ENCODE data around the gene SLC8A3.

DNA sequence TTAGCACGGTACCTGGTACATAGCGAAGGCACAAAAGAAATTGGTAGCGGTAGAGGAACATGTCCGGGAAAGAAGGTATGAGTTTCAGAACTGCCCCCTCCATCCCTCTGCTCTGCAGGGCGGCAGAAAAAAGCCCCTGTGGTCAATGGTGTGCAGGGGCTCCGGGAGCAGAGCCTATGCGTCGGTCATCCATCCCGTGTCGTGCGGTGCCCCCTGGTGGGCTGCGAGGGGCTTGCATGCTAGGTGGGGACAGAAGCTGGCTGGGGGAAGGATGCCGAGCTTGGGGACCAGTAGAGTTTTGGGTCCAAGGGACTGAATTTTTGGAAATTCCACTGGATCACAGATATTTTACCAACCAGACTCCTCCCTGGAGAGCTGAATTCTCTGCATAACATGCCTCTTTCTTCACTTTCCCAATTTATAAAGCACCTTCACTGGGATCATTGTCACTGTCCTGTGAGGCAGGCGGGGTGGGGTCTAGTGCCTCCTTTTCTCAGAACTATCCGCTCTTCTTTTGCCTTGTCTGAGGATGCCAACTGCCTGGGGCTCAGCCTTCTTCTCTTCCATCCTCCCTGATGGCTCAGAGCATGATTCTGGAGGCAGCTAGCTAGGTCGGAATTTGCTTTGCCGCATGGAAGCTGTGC lies 160.8 kb downstream of the SLC8A3 start:
- TF ChIP-seq, protein P1, sequence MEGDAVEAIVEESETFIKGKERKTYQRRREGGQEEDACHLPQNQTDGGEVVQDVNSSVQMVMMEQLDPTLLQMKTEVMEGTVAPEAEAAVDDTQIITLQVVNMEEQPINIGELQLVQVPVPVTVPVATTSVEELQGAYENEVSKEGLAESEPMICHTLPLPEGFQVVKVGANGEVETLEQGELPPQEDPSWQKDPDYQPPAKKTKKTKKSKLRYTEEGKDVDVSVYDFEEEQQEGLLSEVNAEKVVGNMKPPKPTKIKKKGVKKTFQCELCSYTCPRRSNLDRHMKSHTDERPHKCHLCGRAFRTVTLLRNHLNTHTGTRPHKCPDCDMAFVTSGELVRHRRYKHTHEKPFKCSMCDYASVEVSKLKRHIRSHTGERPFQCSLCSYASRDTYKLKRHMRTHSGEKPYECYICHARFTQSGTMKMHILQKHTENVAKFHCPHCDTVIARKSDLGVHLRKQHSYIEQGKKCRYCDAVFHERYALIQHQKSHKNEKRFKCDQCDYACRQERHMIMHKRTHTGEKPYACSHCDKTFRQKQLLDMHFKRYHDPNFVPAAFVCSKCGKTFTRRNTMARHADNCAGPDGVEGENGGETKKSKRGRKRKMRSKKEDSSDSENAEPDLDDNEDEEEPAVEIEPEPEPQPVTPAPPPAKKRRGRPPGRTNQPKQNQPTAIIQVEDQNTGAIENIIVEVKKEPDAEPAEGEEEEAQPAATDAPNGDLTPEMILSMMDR (IDR thresholded peaks at IDR 0.05), result peak; percentile 34 to 62 (median 57)
- TF ChIP-seq POLR2A (IDR thresholded peaks at IDR 0.05), result no peak
- no peak for TF ChIP-seq EP300 (IDR thresholded peaks at IDR 0.05)
